GM21526 (cell line): ENCODE measurements around the gene NFIA.

ENCODE experiments used
- ATAC-seq: cut with Tn5 transposase; IDR thresholded peaks from one replicate; pipeline ENCODE4 v1.9.1; 2021; ENCODE audit warnings: moderate library complexity; ENCODE audit not compliant: unreplicated experiment, low FRiP score

Gene NFIA

GRCh38 chr1:61403679-61404596 lies 321.6 kb downstream of the NFIA start:
- no peak for ATAC-seq

DNA sequence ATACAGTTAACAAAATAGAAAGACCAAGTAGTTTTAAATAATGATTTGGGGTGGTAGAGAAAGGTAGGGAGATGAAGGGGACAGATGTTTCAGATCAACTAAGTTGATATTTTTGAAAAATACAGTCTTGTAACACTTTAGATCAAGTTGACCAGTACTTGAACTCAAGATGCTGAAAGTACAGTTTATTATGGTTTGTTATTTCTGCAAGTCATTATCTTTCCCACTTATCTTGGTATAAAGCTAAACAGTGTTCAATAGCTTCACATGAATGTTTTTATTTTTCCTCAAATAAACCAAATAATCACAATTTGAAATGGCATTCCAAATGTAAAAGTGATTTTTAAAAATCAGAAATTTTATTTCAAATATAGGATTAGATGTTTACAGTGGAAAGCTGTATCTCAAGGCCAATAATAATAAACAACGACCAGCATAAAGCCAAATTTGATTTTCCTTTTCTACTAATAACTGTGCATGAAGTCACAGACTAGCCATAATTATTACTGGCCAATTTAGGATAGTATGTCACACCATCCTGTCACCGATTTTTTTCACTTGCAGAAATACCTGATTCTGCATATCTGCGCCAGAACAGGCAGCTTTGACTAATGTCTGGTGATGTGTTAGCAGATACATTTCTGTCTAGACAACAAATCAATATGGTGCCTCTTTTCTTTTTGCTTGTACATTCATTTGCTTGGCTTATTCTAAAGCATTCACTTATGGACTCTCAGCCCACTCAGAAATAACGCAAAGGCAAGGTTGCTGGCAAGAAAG lies 322.4 kb downstream of the NFIA start:
- ATAC-seq: no peak

DNA sequence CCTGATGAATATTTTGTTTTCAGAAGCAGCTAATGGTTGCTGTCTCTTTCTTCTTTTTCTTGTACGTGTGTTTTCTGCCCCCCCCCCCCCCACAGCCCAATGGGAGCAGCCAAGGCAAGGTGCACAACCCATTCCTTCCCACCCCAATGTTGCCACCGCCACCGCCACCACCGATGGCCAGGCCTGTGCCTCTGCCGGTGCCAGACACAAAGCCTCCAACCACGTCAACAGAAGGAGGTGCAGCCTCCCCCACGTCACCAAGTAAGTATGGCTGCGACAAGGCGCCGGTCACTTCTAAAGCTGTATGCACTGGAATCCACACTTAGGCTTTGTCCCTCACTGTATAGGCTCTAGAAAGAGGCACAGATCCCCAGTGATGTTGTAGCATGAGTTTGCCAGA lies 324.1 kb downstream of the NFIA start:
- no peak for ATAC-seq

DNA sequence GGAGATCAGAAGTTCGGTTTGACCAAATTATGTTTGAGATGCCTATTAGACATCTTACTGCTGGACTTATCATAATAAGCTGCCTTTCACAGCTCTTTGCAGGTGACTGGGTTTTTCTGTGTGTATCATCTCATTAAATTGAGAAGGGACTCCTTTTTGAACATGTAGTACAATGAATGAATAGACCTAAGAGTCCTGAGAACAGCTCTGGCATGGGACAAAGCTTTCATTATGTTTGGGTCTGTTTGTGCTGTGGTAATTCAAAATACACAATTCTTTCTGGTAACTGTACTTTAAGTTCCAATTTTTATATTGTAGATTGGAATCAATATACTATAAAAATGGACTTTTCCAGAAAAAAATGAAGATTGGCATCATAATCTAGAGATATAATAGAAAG lies 330.2 kb downstream of the NFIA start:
- no peak for ATAC-seq

- ATAC-seq: no peak
Observed at GRCh38 chr1:61419196-61419595, 336.8 kb downstream of the NFIA start.

GRCh38 chr1:61419657-61420056 lies 337.3 kb downstream of the NFIA start:
- ATAC-seq: no peak

GRCh38 chr1:61420243-61420642 lies 337.9 kb downstream of the NFIA start:
- no peak for ATAC-seq

DNA sequence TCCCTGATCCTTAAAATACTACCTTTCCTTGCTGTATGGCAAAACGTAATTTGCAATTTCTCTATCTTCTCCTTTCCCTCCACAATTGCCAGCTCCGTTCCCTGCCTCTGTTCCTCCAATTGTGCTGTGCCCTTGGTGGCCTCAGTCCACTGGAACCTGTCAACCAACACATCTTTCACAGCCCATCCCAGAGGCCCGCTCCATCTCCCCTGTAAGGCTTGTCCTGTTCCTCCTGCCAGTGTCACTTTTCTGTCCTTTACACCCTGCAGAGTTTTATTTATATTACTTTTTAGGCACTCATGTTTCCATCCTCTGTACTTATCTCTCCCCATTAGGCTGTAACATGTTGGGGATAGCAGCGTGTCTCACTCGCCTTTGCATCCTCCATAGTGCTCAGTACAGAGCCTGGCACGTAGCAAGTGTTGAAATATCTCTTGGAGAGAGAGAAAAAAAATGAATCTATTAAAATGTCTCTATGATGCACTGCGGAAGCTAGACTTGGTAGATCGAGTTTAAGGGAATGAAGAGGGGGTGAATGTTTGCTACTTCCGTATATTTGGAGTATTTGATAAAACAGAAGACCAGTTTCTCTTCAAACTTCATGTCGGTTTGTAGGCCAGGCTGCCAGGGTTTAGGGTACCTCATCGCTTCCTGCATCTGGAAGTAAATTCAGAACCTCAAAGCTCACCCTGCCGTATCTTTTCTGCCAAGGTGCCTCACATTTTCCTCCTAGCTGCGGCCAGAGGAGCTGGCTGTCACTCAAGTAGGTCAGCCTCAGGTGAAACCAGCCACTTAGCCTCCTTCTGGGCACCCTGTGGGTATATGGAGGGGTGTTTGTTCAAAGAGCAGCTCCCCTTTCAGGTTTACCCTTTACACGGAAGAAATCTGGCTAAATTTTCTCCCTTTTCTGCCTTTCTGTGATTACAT lies 338.8 kb downstream of the NFIA start:
- no peak for ATAC-seq

- ATAC-seq: no peak
Observed at GRCh38 chr1:61423643-61424042, 341.3 kb downstream of the NFIA start.

- no peak for ATAC-seq
Observed at GRCh38 chr1:61424382-61424781, 342.0 kb downstream of the NFIA start.

DNA sequence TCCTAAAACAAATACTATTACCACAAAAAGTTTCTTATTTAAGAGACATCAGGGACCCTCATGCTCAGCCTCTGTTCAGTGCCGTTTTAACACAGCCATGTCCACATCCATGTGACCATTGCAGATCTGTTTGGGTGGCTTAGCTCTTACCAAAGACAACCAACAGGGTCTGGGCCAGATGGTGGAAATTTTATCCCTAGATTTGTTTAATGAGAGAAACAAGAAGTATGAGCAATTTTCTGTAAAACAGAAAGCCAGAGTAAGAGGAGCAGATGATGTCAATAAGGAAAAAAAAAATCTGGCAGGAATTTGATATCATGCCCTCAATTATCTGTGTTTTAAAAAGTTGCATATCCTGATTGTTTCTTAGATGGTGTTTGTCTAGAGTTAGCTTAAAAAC lies 342.7 kb downstream of the NFIA start:
- ATAC-seq: no peak

GRCh38 chr1:61426254-61426653 lies 343.9 kb downstream of the NFIA start:
- no peak for ATAC-seq

DNA sequence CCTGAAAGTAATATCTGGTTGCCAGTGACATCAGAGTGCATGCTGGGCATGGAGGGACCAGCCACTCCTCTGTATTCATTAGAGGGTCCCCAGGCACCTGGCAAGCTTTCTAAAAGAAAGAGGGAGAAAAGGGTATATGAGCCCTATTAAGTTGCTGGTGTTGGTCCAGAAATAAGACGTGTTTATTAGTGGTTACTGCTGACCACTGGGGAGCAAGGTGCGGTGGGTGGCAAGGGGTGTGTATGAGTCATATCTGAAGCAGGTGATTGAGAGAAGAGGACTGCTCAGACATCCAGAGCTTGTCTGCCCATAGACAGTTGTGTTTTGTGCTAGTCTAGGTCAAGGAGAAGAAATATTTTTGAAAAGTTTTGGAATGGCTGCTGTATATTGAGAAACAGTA lies 344.5 kb downstream of the NFIA start:
- ATAC-seq: no peak

DNA sequence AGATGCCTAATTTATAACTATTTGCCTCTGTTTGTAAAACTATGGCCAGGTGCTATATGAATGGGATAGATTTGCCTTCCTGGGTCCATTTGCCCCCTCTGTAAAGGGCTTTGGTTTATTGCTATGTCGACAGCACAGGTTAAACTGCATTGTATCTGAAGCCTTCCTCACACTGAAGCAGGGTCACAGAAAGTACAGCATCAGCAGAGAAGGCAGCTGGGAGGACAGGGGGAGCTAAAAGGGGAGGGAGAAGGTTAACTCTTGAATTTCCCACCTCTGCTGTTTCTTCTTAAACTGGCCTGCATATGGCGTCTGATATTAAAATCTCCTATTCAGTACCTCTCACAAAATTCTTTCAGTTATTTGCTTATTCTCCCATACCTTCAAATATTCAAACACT lies 345.1 kb downstream of the NFIA start:
- ATAC-seq: no peak

GRCh38 chr1:61428146-61428545 lies 345.8 kb downstream of the NFIA start:
- ATAC-seq: no peak

DNA sequence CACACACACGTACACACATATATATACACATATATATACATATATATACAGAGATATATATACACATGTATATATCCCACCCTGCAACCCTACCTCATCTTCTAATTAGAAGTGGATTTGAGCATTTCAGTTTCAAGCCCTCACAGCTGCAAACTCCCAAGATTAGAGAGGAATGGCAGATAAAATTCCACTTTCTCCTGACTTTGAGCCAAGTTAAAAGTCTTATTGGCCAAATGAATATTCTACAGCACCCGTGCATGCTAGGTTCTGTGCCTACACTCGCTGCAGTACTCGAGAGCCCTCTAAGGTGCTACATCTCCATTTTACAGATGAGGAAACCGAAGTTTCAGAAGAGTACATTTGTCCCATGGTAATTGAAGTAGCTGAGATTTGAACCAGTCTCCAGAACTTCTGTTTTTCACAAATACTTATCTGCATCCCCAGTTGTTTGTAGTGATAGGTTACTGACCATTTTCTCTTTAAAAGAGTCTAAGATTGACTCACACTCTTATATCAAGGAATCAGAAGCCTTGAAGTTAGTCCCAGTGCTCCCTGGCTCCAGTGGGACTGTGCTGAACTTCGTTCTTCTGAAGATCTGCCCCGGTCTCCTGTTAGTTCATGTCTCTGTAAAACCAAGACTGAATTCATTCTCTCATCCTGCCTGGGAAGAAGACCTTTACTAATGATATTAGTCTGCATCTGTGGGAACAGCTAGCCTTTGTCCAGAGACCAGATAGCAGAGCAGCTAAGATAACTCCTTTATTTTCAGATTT lies 350.4 kb downstream of the NFIA start:
- no peak for ATAC-seq

DNA sequence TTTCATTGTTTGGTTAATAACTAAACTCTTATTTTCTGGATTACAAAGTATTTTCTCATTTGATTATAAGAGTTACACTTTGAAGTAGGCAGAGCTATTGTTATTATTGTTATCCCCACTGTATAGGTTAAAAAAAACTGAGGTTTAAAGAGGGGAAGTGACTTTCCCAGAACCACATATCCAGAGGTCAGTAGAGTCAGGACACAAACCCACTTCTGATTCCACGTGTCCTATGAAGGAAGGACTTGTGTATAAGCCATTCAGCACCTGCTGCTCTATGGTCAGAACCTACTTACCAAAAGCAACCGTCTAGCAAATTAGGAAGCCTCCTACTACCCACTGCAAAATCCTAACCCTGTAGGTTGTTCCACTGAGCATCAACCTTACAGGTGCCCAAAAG lies 351.3 kb downstream of the NFIA start:
- no peak for ATAC-seq

- ATAC-seq: no peak
Observed at GRCh38 chr1:61434276-61434675, 351.9 kb downstream of the NFIA start.

DNA sequence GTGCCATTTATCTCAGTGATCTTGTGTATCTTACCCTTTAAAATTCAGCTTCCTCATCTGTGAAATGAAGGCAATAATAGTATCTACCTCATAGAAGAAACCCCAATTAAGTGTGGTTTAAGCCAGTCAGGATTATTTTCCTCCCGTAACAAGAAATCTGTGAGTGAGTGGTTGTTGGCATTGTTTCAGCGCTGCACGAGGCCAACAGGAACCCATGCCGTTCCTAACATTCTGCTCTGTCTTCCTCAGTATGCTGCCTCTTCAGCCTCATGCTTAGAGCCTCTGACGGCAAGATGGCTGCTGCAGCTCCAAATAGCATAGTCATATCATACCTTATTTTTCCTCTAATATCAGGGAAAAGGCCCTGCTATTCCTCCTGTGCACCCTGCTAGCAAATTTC lies 352.9 kb downstream of the NFIA start:
- ATAC-seq: no peak

- no peak for ATAC-seq
Observed at GRCh38 chr1:61436016-61436415, 353.7 kb downstream of the NFIA start.
